Measurements from ENCODE around the gene DLG2.

DLG2 gene

DNA sequence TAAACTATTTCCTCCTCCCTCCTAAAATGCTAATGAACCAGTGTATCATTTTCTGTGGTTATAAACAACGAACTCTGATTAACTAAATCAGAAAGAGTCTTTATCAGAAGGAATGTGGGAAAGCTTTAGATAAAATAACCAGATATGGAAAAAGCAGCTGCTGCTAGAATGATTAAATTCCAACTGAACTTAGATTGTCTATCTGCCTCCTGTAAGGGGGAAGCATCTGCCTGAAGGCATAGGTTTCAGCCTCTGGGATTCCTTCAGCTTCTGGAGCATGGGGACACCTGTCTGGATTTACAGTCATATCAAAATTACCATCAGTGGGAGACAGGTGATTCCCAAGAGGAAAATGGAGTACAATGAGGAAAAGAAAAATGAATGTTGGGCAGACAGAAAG lies 1245.5 kb downstream of the DLG2 start:
- TF ChIP-seq, protein P1, sequence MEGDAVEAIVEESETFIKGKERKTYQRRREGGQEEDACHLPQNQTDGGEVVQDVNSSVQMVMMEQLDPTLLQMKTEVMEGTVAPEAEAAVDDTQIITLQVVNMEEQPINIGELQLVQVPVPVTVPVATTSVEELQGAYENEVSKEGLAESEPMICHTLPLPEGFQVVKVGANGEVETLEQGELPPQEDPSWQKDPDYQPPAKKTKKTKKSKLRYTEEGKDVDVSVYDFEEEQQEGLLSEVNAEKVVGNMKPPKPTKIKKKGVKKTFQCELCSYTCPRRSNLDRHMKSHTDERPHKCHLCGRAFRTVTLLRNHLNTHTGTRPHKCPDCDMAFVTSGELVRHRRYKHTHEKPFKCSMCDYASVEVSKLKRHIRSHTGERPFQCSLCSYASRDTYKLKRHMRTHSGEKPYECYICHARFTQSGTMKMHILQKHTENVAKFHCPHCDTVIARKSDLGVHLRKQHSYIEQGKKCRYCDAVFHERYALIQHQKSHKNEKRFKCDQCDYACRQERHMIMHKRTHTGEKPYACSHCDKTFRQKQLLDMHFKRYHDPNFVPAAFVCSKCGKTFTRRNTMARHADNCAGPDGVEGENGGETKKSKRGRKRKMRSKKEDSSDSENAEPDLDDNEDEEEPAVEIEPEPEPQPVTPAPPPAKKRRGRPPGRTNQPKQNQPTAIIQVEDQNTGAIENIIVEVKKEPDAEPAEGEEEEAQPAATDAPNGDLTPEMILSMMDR (IDR thresholded peaks at IDR 0.05) = no peak
- TF ChIP-seq ZFX (IDR thresholded peaks at IDR 0.05; ENCODE audit: borderline replicate concordance) = no peak
- no peak overlapping the region for H3K27ac ChIP-seq

DNA sequence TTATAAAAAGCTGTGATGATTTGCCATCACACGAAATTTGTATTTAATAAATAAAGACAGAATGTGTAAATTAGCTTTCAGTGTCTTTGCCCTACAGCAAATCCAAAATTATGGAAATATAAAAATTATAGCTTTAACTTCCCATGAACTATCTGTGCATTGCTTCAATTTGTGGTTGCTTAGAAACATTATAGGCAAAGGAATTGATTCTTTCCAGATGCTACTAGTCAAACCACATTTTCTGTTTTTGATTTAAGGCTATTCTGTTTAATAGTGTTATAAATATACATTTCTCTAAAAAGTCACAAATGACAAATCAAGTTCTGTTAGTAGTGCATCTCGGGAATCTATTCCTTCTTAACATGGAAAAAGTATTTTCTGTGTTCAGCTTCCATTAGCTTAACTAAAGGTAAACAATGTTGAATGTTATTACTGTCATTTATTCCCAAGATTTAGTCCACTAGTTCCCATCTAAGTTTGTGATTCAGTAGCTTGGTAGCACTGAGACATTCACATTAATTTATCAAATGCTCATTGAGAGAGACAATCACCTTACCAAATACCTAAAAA lies 1254.7 kb downstream of the DLG2 start:
- H3K27ac ChIP-seq = no peak overlapping the region
- TF ChIP-seq ZFX (IDR thresholded peaks at IDR 0.05; ENCODE audit: borderline replicate concordance) = no peak
- TF ChIP-seq, protein P1 (IDR thresholded peaks at IDR 0.05) = no peak

DNA sequence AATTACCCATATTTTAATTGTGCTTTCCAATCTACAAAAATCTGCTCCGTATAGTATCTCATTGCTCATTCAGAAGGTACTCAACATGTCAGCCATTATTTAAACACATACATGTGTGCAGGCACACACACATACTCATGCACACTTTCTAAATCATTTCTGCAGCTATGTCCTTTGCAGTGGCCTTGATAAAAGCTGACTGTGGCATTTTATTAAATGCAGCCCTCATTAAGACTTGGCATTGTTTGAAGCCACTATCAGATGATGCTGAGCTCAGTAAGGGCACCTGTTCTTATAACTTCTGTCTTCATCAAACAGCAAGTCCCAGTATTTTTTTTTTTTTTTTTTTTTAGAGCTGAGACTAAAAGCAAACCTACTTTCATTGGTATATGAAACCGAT lies 1269.1 kb downstream of the DLG2 start:
- no peak overlapping the region for H3K27ac ChIP-seq
- no peak for TF ChIP-seq ZFX (IDR thresholded peaks at IDR 0.05; ENCODE audit: borderline replicate concordance)
- TF ChIP-seq, protein P1 (IDR thresholded peaks at IDR 0.05) = no peak

DNA sequence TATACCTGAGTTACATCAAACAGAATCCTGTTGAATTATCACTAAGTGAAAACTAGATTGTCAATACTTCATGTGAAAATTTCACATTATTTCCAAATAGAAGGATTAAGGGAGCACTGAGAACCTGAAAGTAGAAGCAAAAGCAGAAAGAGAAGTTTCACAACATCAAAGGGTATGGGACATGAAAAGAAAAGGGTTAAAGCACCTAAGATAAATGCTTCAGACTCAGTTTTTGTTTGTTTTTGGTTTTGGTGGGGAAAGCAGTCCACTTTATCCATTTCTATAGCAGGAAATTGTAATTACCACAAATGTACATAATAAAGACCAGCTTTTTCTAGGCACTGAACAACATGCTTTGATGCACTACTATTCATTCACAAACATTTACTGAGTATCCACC lies 1271.2 kb downstream of the DLG2 start:
- no peak overlapping the region for H3K27ac ChIP-seq
- TF ChIP-seq, protein P1 (IDR thresholded peaks at IDR 0.05) = no peak
- TF ChIP-seq ZFX (IDR thresholded peaks at IDR 0.05; ENCODE audit: borderline replicate concordance) = no peak

DNA sequence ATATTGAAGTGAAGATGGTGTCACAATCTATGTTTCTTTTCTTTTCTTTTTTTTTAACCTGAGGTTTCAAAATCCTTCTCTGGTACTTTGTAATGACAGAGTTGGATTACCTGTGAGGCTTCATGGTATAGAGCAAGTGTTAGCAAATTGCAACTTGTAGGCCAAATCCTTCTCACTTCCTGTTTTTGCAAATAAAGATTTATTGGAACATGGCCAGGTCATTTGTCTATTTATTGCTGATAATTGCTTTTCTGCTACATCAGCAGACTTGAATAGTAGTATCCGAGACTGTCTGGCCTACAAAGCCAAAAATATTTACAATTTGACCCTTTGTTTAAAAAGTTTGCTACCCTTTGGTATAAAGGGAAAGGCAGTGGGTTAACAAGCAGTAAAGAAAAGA lies 1281.5 kb downstream of the DLG2 start:
- H3K27ac ChIP-seq = no peak overlapping the region
- no peak for TF ChIP-seq ZFX (IDR thresholded peaks at IDR 0.05; ENCODE audit: borderline replicate concordance)
- TF ChIP-seq, protein P1 (IDR thresholded peaks at IDR 0.05) = no peak

DNA sequence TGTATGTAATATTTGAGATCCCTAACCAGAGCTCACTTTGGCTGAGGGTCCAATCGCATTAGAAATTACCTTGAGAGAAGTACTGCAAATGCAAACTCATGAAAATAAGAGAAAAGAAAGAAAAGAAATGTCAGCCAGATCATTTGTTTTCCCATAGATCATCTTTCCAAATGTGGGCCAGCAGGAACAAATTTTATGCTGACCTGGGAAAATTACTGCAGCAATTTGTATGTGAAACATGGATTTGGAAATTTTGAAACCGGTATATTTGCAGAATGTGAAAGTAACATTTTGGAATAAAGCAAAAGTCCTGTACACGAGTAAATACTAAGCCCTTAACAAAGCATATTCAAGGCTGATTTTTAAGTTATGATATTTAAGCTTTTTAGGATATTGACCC lies 1282.1 kb downstream of the DLG2 start:
- TF ChIP-seq, protein P1 (IDR thresholded peaks at IDR 0.05) = no peak
- no peak for TF ChIP-seq ZFX (IDR thresholded peaks at IDR 0.05; ENCODE audit: borderline replicate concordance)
- H3K27ac ChIP-seq = no peak overlapping the region

DNA sequence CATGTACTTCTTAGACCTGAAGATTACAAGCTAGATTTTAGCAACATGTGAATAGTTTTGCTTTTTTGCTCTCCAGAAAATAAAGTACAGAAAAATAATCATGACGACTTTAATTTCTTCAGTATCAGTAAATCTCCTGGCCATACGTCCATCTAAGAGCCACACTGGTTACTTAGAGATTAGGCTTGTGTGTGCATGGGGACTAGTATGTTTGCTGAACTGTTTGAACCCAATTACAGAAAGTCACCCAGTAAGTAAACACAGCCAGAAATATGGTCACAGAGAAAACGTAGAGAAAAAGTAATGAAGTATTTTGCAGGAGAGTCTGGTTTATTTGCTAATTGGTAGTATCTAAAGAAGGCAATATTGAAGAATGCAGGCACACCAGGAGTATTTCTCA lies 1287.3 kb downstream of the DLG2 start:
- H3K27ac ChIP-seq = no peak overlapping the region
- no peak for TF ChIP-seq ZFX (IDR thresholded peaks at IDR 0.05; ENCODE audit: borderline replicate concordance)
- TF ChIP-seq, protein P1 (IDR thresholded peaks at IDR 0.05) = no peak

Data from 22Rv1 (cell line).